Glutamatergic neuron (in vitro differentiated cells): Measurements from ENCODE around the gene LAMA2. TPM values are rescaled to one million over a fixed set of nuclear protein-coding genes. Genes with fewer than 3 reads are reported as not detected.

ENCODE experiments used
- DNase-seq: peaks from one replicate; pipeline ENCODE4 v3.0.0; 2022
- H3K27ac Mint-ChIP-seq: one replicate; pipeline ENCODE4 v1.8.0; 2020; ENCODE audit warnings: mild to moderate bottlenecking, mixed read lengths, inconsistent platforms; ENCODE audit not compliant: unreplicated experiment
- H3K27me3 Mint-ChIP-seq: one replicate; pipeline ENCODE4 v1.8.0; 2020; ENCODE audit warnings: mild to moderate bottlenecking, moderate library complexity, mixed read lengths, inconsistent platforms; ENCODE audit not compliant: unreplicated experiment
- H3K36me3 Mint-ChIP-seq: one replicate; pipeline ENCODE4 v1.8.0; 2020; ENCODE audit warnings: mild to moderate bottlenecking, mixed read lengths, inconsistent platforms; ENCODE audit not compliant: unreplicated experiment
- H3K4me1 Mint-ChIP-seq: one replicate; pipeline ENCODE4 v1.8.0; 2020; ENCODE audit warnings: mild to moderate bottlenecking, low read depth, mixed read lengths, inconsistent platforms; ENCODE audit not compliant: unreplicated experiment
- H3K4me3 Mint-ChIP-seq: one replicate; pipeline ENCODE4 v1.8.0; 2020; ENCODE audit warnings: mild to moderate bottlenecking, mixed read lengths, inconsistent platforms; ENCODE audit not compliant: unreplicated experiment
- H3K9me3 Mint-ChIP-seq: one replicate; pipeline ENCODE4 v1.8.0; 2020; ENCODE audit warnings: mild to moderate bottlenecking, moderate library complexity, mixed read lengths, inconsistent platforms; ENCODE audit not compliant: unreplicated experiment
- CTCF ChIP-seq: fragments of 200-600 bp; sonication (generic); IDR thresholded peaks from one replicate; pipeline ENCODE4 v1.5.0; 2021; ENCODE audit not compliant: partially characterized antibody, unreplicated experiment
- total RNA-seq: library from RNA; stranded (reverse); fragmentation: NEBNext Ultra II Directional; extraction: Animal tissue kit (Norgen Biotek cat#: 25700); gene quantifications from one replicate; pipeline ENCODE4 v1.2.1, GENCODE V29; 2021; ENCODE audit not compliant: unreplicated experiment

The LAMA2 gene
- total RNA-seq, 1 donor from 2014 or later = 2.4 TPM

DNA sequence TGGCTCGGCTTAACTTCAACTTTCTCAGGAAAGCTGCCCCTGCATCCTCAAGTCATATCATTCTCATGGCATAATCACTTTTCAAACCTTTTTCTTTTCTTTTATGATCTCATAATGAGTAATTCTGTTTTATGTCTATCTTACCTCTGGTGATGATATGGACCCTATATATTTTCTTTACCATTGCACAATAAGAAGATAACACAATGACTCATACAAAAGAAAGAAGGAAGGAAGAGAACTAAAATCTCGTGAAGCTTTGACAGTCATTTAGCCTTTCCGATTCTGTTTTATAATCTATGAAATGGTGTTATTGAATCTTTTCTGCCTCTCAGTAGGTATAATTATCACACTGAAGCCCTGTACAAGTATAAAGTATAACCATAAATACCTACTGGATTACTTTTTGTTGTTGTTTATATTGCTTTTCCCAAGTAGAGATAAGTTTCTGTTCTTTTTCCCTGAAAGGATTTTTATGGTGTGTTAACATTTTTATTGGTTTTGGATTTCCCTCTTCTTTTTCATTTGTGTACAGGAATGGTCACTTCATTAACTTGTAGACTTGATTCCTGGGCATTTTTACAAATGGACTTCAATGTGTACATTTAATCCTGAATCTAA lies 300.9 kb downstream of the LAMA2 start:
- no peak overlapping the region for H3K27ac Mint-ChIP-seq
- no peaks in the 10 kb centered on the region for H3K27me3 Mint-ChIP-seq
- H3K36me3 Mint-ChIP-seq = no peaks in the 10 kb centered on the region
- peaks cover 1% of the 10 kb centered on the region for H3K9me3 Mint-ChIP-seq
- no peak overlapping the region for H3K4me3 Mint-ChIP-seq
- no peak for TF ChIP-seq CTCF
- DNase-seq = no peak
- peaks cover 2% of the 10 kb centered on the region for H3K4me1 Mint-ChIP-seq

DNA sequence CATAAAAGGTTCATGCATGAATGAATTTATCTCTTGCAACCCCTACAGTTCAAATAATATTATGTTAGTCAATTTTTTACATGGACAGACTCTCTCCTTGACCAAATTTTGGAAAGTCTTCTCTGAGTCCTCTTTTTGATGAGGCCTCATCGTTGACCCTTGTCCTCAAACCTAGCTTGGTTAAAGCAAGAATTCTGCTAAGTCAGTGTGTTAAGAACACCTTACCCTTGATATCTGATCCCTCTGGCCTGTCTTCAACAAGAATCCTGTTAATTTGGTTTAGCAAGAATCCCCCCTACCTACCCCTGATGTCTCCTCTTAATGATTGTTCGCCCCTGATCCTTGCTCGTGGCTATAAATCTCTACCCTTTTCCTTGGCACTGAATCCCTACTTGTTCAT lies 301.4 kb downstream of the LAMA2 start:
- H3K27ac Mint-ChIP-seq = no peak overlapping the region
- no peak overlapping the region for H3K4me3 Mint-ChIP-seq
- no peak for TF ChIP-seq CTCF
- H3K9me3 Mint-ChIP-seq = peaks cover 1% of the 10 kb centered on the region
- no peaks in the 10 kb centered on the region for H3K36me3 Mint-ChIP-seq
- no peak for DNase-seq
- peaks cover 2% of the 10 kb centered on the region for H3K4me1 Mint-ChIP-seq
- H3K27me3 Mint-ChIP-seq = no peaks in the 10 kb centered on the region

DNA sequence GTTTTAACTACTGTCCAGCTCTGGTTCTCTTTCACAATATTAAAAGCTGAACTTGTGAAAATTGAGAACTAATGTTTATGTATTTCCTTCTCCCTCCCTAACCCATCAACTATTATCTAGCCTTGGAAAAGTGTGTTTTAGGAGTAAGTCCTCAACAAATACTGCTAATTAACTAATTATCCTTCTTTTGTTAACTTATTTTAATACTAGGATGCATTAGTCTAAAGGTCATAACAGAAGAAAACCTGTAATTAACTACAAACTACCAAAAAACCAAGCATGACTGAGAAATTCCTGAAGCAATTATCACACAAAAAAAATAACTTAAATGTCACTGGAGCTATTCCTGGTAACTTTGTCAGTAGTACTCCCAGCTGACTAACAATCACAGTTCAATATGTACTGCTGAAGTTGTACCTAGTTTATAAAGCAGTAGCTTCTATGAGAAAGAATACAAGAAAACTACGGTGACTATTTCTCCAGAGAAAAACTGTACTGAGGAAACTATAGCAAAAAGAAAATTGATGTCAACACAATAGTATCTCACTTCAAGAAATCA lies 301.9 kb downstream of the LAMA2 start:
- H3K36me3 Mint-ChIP-seq = no peaks in the 10 kb centered on the region
- H3K4me3 Mint-ChIP-seq = no peak overlapping the region
- peaks cover 1% of the 10 kb centered on the region for H3K9me3 Mint-ChIP-seq
- peaks cover 3% of the 10 kb centered on the region for H3K4me1 Mint-ChIP-seq
- H3K27me3 Mint-ChIP-seq = no peaks in the 10 kb centered on the region
- no peak overlapping the region for H3K27ac Mint-ChIP-seq
- no peak for DNase-seq
- TF ChIP-seq CTCF = no peak

GRCh38 chr6:129186988-129187387 lies 304.1 kb downstream of the LAMA2 start:
- H3K4me3 Mint-ChIP-seq = no peak overlapping the region
- TF ChIP-seq CTCF = no peak
- H3K9me3 Mint-ChIP-seq = peaks cover 1% of the 10 kb centered on the region
- no peaks in the 10 kb centered on the region for H3K36me3 Mint-ChIP-seq
- H3K27ac Mint-ChIP-seq = no peak overlapping the region
- DNase-seq = no peak
- no peaks in the 10 kb centered on the region for H3K27me3 Mint-ChIP-seq
- peaks cover 3% of the 10 kb centered on the region for H3K4me1 Mint-ChIP-seq

GRCh38 chr6:129188306-129188705 lies 305.4 kb downstream of the LAMA2 start:
- Mint-ChIP-seq H3K4me3 (no peak overlapping the region), H3K27ac (no peak overlapping the region), H3K36me3 (no peaks in the 10 kb centered on the region), H3K9me3 (peaks cover 1% of the 10 kb centered on the region), H3K4me1 (peaks cover 3% of the 10 kb centered on the region), H3K27me3 (no peaks in the 10 kb centered on the region)
- no peak for DNase-seq
- TF ChIP-seq CTCF = no peak
